Vagina (tissue), 2 donors: Measurements from ENCODE around the gene ACVR1.

Experiments
- POLR2AphosphoS5 ChIP-seq, 2 donors: sonication (generic); formaldehyde crosslinking; IDR thresholded peaks; one replicate each; pipeline ENCODE4 v1.9.0; 2017; ENCODE audit warnings: antibody characterized with exemption in 2 of 2, mild to moderate bottlenecking in 2 of 2, low read depth in 1 of 2; ENCODE audit not compliant: insufficient read depth in 1 of 2
- TF ChIP-seq, protein P1 (sequence below), 3 experiments: fragments of 450-650 bp in 2 of 3; fragments of 200-600 bp in 1 of 3; sonication (generic) in 1 of 3; IDR thresholded peaks; one replicate each; pipeline ENCODE4 v1.5.1; 2017 to 2019; ENCODE audit warnings: antibody characterized with exemption in 3 of 3, mild to moderate bottlenecking in 2 of 3, moderate library complexity in 2 of 3

GRCh38 chr2:157845081-157845480 lies 31.0 kb downstream of the ACVR1 start:
- TF ChIP-seq POLR2AphosphoS5 (IDR thresholded peaks at IDR 0.05; ENCODE audit: insufficient read depth in 1 of 2, low read depth in 1 of 2), result no peak
- TF ChIP-seq, protein P1, sequence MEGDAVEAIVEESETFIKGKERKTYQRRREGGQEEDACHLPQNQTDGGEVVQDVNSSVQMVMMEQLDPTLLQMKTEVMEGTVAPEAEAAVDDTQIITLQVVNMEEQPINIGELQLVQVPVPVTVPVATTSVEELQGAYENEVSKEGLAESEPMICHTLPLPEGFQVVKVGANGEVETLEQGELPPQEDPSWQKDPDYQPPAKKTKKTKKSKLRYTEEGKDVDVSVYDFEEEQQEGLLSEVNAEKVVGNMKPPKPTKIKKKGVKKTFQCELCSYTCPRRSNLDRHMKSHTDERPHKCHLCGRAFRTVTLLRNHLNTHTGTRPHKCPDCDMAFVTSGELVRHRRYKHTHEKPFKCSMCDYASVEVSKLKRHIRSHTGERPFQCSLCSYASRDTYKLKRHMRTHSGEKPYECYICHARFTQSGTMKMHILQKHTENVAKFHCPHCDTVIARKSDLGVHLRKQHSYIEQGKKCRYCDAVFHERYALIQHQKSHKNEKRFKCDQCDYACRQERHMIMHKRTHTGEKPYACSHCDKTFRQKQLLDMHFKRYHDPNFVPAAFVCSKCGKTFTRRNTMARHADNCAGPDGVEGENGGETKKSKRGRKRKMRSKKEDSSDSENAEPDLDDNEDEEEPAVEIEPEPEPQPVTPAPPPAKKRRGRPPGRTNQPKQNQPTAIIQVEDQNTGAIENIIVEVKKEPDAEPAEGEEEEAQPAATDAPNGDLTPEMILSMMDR (IDR thresholded peaks at IDR 0.05), result no peak
